Lung (tissue), 12 donors: ENCODE results near the gene SH3TC1. TPM values are rescaled to one million over a fixed set of nuclear protein-coding genes. Genes with fewer than 3 reads are reported as not detected.

Experiments used
- ATAC-seq: fragments of 200-7000 bp; cut with Tn5 transposase; one replicate; pipeline ENCODE4 v1.9.1; 2020; ENCODE audit warnings: moderate number of reproducible peaks; ENCODE audit not compliant: insufficient read depth, low FRiP score
- DNase-seq, 3 donors: peaks; one replicate each; pipeline ENCODE4 v3.0.0-alpha.2; 2013 to 2017
- H3K27ac ChIP-seq, 2 donors: one replicate each; pipeline ENCODE4 v1.5.1; 2013; ENCODE audit warnings: mild to moderate bottlenecking in 2 of 2, moderate library complexity in 2 of 2, control low read depth in 1 of 2, inconsistent platforms in 1 of 2, low read depth in 1 of 2, low read length in 1 of 2
- H3K27me3 ChIP-seq, 3 donors: one replicate each; pipeline ENCODE4 v1.5.1; 2013; ENCODE audit warnings: low read length in 2 of 3; ENCODE audit not compliant: control insufficient read depth in 3 of 3, insufficient read depth in 3 of 3
- H3K36me3 ChIP-seq, 4 donors: one replicate each; pipeline ENCODE4 v1.5.1; 2013; ENCODE audit warnings: low read length in 4 of 4, mild to moderate bottlenecking in 1 of 4, moderate library complexity in 1 of 4; ENCODE audit not compliant: control insufficient read depth in 4 of 4, insufficient read depth in 4 of 4
- H3K4me1 ChIP-seq, 5 donors: one replicate each; pipeline ENCODE4 v1.5.1; 2013; ENCODE audit warnings: low read length in 5 of 5, mild to moderate bottlenecking in 2 of 5, moderate library complexity in 1 of 5; ENCODE audit not compliant: control insufficient read depth in 5 of 5, insufficient read depth in 5 of 5
- H3K4me3 ChIP-seq: one replicate; pipeline ENCODE4 v1.5.1; 2013; ENCODE audit warnings: mild to moderate bottlenecking, control low read depth, moderate library complexity
- H3K9ac ChIP-seq, 2 donors: one replicate each; pipeline ENCODE4 v1.5.1; 2013; ENCODE audit warnings: low read length in 2 of 2, control low read depth in 1 of 2; ENCODE audit not compliant: insufficient read depth in 1 of 2
- H3K9me3 ChIP-seq, 4 donors: one replicate each; pipeline ENCODE4 v1.5.1; 2013; ENCODE audit warnings: low read length in 3 of 4, mild to moderate bottlenecking in 1 of 4, moderate library complexity in 1 of 4; ENCODE audit not compliant: control insufficient read depth in 4 of 4, insufficient read depth in 3 of 4
- CTCF ChIP-seq: IDR thresholded peaks from 2 replicates; pipeline ENCODE4 v1.5.1; 2012; ENCODE audit warnings: mild to moderate bottlenecking; ENCODE audit errors: control extremely low read depth, extremely low read depth
- WGBS, 2 donors: extraction: QIAGEN DNeasy Blood & Tissue Kit; methylation state at CpG; one replicate each; pipeline ENCODE4 v1.1.7; 2013; 5-methylcytosine and 5-hydroxymethylcytosine counted together
- polyA plus RNA-seq, 2 donors: library from polyadenylated mRNA; stranded (reverse); fragments of 200-250 nt; gene quantifications; one replicate each; pipeline ENCODE4 v1.2.1, GENCODE V29; 2013
- total RNA-seq, 2 donors: library from RNA; depleted of rRNA in 1 of 2; stranded (reverse); fragments of >200 nt in 1 of 2; gene quantifications; one replicate each; pipeline ENCODE4 v1.2.1, GENCODE V29; 2014 to 2021
- donor health status: control.
- donor health status: control.
- donor health status: Bipolar disorder and iron deficiency.
- donor health status: healthy.
- donor health status: DM: yes; HTN: yes; CAD: no.

Gene SH3TC1
- total and polyA plus RNA-seq, 4 donors: 21.4 to 67.3 (median 38.1) TPM

- H3K36me3 ChIP-seq: no peaks in the 10 kb centered on the region
- ATAC-seq: peak; percentile 24
- H3K27me3 ChIP-seq: no peaks in the 10 kb centered on the region
- H3K4me3 ChIP-seq: no peak overlapping the region
- no peak overlapping the region for H3K27ac ChIP-seq
- peak; percentile 62 to 83 (median 76) for DNase-seq
- H3K9me3 ChIP-seq: no peaks in the 10 kb centered on the region
- TF ChIP-seq CTCF: no peak
- WGBS, 2 donors: 22 to 39% methylated on average over 17 of the region's 17 CpGs
- H3K9ac ChIP-seq: no peak overlapping the region
- H3K4me1 ChIP-seq: peaks cover 0 to 63% (median 22%) of the 10 kb centered on the region in 5 donors
These were observed 79.6 kb downstream of the SH3TC1 start for GRCh38 chr4:8278421-8279287.

GRCh38 chr4:8279321-8280157 lies 80.4 kb downstream of the SH3TC1 start:
- no peak for TF ChIP-seq CTCF
- Histone ChIP-seq H3K27ac (no peak overlapping the region), H3K9me3 (no peaks in the 10 kb centered on the region), H3K4me1 (peaks cover 0 to 58% (median 20%) of the 10 kb centered on the region in 5 donors), H3K27me3 (no peaks in the 10 kb centered on the region), H3K4me3 (no peak overlapping the region), H3K9ac (no peak overlapping the region), H3K36me3 (no peaks in the 10 kb centered on the region)
- 69 to 84% methylated on average over 22 of the region's 22 CpGs for WGBS, 2 donors
- DNase-seq (no peak), ATAC-seq (no peak)

- H3K9ac ChIP-seq: no peak overlapping the region
- no peak for TF ChIP-seq CTCF
- ATAC-seq (no peak), DNase-seq (no peak)
- no peaks in the 10 kb centered on the region for H3K36me3 ChIP-seq
- no peak overlapping the region for H3K27ac ChIP-seq
- H3K4me1 ChIP-seq: peaks cover 0 to 51% (median 15%) of the 10 kb centered on the region in 5 donors
- no peaks in the 10 kb centered on the region for H3K9me3 ChIP-seq
- no peaks in the 10 kb centered on the region for H3K27me3 ChIP-seq
- 89 to 93% methylated on average over 24 to 25 of the region's 25 CpGs for WGBS, 2 donors
- no peak overlapping the region for H3K4me3 ChIP-seq
These were observed 81.2 kb downstream of the SH3TC1 start for GRCh38 chr4:8280158-8280875.
